Measurements from ENCODE around the gene ASIC2. TPM values are rescaled to one million over a fixed set of nuclear protein-coding genes. Genes with fewer than 3 reads are reported as not detected.
A peak's percentile ranks its signal among the peaks of the same experiment; 100 is the strongest.

Gene ASIC2
- total RNA-seq, 1 experiment from 2014 or later = not detected

GRCh38 chr17:33052856-33053255 is 240.2 kb downstream of the ASIC2 start:
- Histone ChIP-seq H3K9me3 (no peaks in the 10 kb centered on the region), H3K36me3 (ENCODE audit: control insufficient read depth, insufficient read depth, low read length) (no peaks in the 10 kb centered on the region), H3K27me3 (replicated peaks; ENCODE audit: control insufficient read depth, insufficient read depth, low read length) (no peaks in the 10 kb centered on the region), H3K4me3 (ENCODE audit: low read depth, low read length) (no peak overlapping the region), H3K4me1 (no peaks in the 10 kb centered on the region)
- CTCF ChIA-PET = interaction anchor here (0.8 kb wide), 1 partner anchor 31 kb away, joined by 3 read pairs; no protein-coding TSS in a partner anchor
- H3K9me3 Mint-ChIP-seq (ENCODE audit: unreplicated experiment) = no peaks in the 10 kb centered on the region
- TF ChIP-seq, protein P1, sequence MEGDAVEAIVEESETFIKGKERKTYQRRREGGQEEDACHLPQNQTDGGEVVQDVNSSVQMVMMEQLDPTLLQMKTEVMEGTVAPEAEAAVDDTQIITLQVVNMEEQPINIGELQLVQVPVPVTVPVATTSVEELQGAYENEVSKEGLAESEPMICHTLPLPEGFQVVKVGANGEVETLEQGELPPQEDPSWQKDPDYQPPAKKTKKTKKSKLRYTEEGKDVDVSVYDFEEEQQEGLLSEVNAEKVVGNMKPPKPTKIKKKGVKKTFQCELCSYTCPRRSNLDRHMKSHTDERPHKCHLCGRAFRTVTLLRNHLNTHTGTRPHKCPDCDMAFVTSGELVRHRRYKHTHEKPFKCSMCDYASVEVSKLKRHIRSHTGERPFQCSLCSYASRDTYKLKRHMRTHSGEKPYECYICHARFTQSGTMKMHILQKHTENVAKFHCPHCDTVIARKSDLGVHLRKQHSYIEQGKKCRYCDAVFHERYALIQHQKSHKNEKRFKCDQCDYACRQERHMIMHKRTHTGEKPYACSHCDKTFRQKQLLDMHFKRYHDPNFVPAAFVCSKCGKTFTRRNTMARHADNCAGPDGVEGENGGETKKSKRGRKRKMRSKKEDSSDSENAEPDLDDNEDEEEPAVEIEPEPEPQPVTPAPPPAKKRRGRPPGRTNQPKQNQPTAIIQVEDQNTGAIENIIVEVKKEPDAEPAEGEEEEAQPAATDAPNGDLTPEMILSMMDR (IDR thresholded peaks at IDR 0.05; ENCODE audit: insufficient read depth in 1 of 2, low read depth in 1 of 2, low read length in 1 of 2, severe bottlenecking in 1 of 2, unreplicated experiment in 1 of 2) = no peak
- no peak overlapping the region for H3K4me3 Mint-ChIP-seq (ENCODE audit: unreplicated experiment)
- POLR2A ChIA-PET = no interaction called here
- H3K27me3 Mint-ChIP-seq (ENCODE audit: insufficient read depth, unreplicated experiment) = peaks cover 28% of the 10 kb centered on the region
- no peaks in the 10 kb centered on the region for H3K36me3 Mint-ChIP-seq (ENCODE audit: insufficient read depth, unreplicated experiment)
- no TSS peak for BruUV-seq (replicated peaks)
- intact Hi-C loops (cut with micrococcal nuclease; ENCODE audit: unreplicated experiment) = no loop called here
- no peak overlapping the region for H3K27ac Mint-ChIP-seq (ENCODE audit: unreplicated experiment)
- no peak for DNase-seq
- H3K4me1 Mint-ChIP-seq (ENCODE audit: low read depth, unreplicated experiment) = no peaks in the 10 kb centered on the region

DNA sequence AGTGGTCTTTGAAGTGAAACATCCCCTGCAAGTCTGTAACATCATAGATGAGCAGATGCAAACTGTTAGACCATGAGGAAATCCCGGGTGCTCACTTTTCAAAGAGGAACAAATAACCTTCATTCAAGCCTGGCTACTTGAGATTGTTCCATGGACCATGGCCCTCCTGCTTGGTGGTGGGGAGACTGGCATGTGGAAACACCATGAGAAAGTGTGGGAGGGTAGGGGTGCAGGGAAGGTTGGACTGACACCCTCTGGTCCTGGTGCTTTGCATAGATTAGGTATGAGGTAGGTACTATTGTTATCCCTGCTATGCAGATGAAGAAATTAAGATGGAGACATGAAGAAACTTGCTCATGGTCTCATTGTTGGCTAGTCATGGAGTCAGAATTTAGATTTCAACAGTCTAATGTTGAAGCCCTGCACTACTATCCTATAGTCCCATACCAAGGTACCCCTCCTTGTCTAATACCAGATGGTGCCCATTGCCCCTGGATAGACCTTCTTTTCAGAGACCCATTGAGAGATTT is 242.4 kb downstream of the ASIC2 start:
- Histone ChIP-seq H3K36me3 (ENCODE audit: control insufficient read depth, insufficient read depth, low read length) (no peaks in the 10 kb centered on the region), H3K27me3 (replicated peaks; ENCODE audit: control insufficient read depth, insufficient read depth, low read length) (no peaks in the 10 kb centered on the region), H3K4me1 (no peaks in the 10 kb centered on the region), H3K4me3 (ENCODE audit: low read depth, low read length) (no peak overlapping the region), H3K9me3 (no peaks in the 10 kb centered on the region)
- H3K9me3 Mint-ChIP-seq (ENCODE audit: unreplicated experiment) = no peaks in the 10 kb centered on the region
- no peak overlapping the region for H3K4me3 Mint-ChIP-seq (ENCODE audit: unreplicated experiment)
- TF ChIP-seq, protein P1 (IDR thresholded peaks at IDR 0.05; ENCODE audit: insufficient read depth in 1 of 2, low read depth in 1 of 2, low read length in 1 of 2, severe bottlenecking in 1 of 2, unreplicated experiment in 1 of 2) = no peak
- H3K27me3 Mint-ChIP-seq (ENCODE audit: insufficient read depth, unreplicated experiment) = peaks cover 33% of the 10 kb centered on the region
- H3K4me1 Mint-ChIP-seq (ENCODE audit: low read depth, unreplicated experiment) = no peaks in the 10 kb centered on the region
- no peak overlapping the region for H3K27ac Mint-ChIP-seq (ENCODE audit: unreplicated experiment)
- no peak for DNase-seq
- CTCF ChIA-PET = interaction anchor here (0.6 to 1.0 kb wide), 2 partner anchors 14 to 56 kb away, joined by 3 read pairs; no protein-coding TSS in a partner anchor
- BruUV-seq (replicated peaks) = no TSS peak
- intact Hi-C loops (cut with micrococcal nuclease; ENCODE audit: unreplicated experiment) = loop anchor here (1.0 kb wide), 1 partner anchor 107 kb away; no protein-coding TSS in a partner anchor
- POLR2A ChIA-PET = no interaction called here
- H3K36me3 Mint-ChIP-seq (ENCODE audit: insufficient read depth, unreplicated experiment) = no peaks in the 10 kb centered on the region

- DNase-seq = peak; percentile 50 to 70
- Mint-ChIP-seq H3K4me1 (ENCODE audit: low read depth, unreplicated experiment) (no peaks in the 10 kb centered on the region), H3K27me3 (ENCODE audit: insufficient read depth, unreplicated experiment) (peaks cover 31% of the 10 kb centered on the region), H3K27ac (ENCODE audit: unreplicated experiment) (no peak overlapping the region), H3K4me3 (ENCODE audit: unreplicated experiment) (no peak overlapping the region), H3K36me3 (ENCODE audit: insufficient read depth, unreplicated experiment) (no peaks in the 10 kb centered on the region), H3K9me3 (ENCODE audit: unreplicated experiment) (no peaks in the 10 kb centered on the region)
- ChIA-PET POLR2A (no interaction called here), CTCF (interaction anchor here (0.6 to 1.0 kb wide), 2 partner anchors 15 to 57 kb away, joined by 3 read pairs; no protein-coding TSS in a partner anchor)
- BruUV-seq (replicated peaks) = no TSS peak
- Histone ChIP-seq H3K27me3 (replicated peaks; ENCODE audit: control insufficient read depth, insufficient read depth, low read length) (no peaks in the 10 kb centered on the region), H3K36me3 (ENCODE audit: control insufficient read depth, insufficient read depth, low read length) (no peaks in the 10 kb centered on the region), H3K4me1 (no peaks in the 10 kb centered on the region), H3K4me3 (ENCODE audit: low read depth, low read length) (no peak overlapping the region), H3K9me3 (no peaks in the 10 kb centered on the region)
- TF ChIP-seq, protein P1 (IDR thresholded peaks at IDR 0.05; ENCODE audit: insufficient read depth in 1 of 2, low read depth in 1 of 2, low read length in 1 of 2, severe bottlenecking in 1 of 2, unreplicated experiment in 1 of 2) = peak; percentile 92 to 93
- intact Hi-C loops (cut with micrococcal nuclease; ENCODE audit: unreplicated experiment) = loop anchor here (1.0 kb wide), 1 partner anchor 107 kb away; no protein-coding TSS in a partner anchor
Measured at GRCh38 chr17:33049781-33050414, 243.2 kb downstream of the ASIC2 start.

Measured in Caco-2 (cell line).